CD14-positive monocyte (primary cell): ENCODE measurements around the gene DLGAP3. TPM values are rescaled to one million over a fixed set of nuclear protein-coding genes. Genes with fewer than 3 reads are reported as not detected.
A peak's percentile ranks its signal among the peaks of the same experiment; 100 is the strongest.

Experiments
- DNase-seq, 3 donors: peaks; one replicate each; pipeline ENCODE4 v3.0.0-alpha.2; 2011 to 2022
- H2AFZ ChIP-seq: 2 replicates; pipeline ENCODE4 v1.6.0; 2012; ENCODE audit warnings: mild to moderate bottlenecking, low read depth, low read length, inconsistent platforms; ENCODE audit not compliant: insufficient read depth, poor library complexity, severe bottlenecking
- H3K27ac ChIP-seq, 2 donors: 1 replicate in 1 of 2; 2 replicates in 1 of 2; pipeline ENCODE4 v1.5.1; 2012 to 2013; ENCODE audit warnings: low read length in 2 of 2, control low read depth in 1 of 2, inconsistent platforms in 1 of 2, low read depth in 1 of 2, mild to moderate bottlenecking in 1 of 2
- H3K27me3 ChIP-seq, 2 donors: one replicate each; pipeline versions ENCODE4 v1.6.0 to v1.6.1; 2011 to 2013; ENCODE audit warnings: low read length in 2 of 2; ENCODE audit not compliant: control insufficient read depth in 2 of 2, insufficient read depth in 2 of 2
- H3K36me3 ChIP-seq, 2 donors: replicated peaks in 1 of 2; 1 replicate in 1 of 2; 2 replicates in 1 of 2; pipeline versions ENCODE4 v1.5.1 to v1.6.1; 2012 to 2013; ENCODE audit warnings: low read length in 2 of 2, control low read depth in 1 of 2, inconsistent platforms in 1 of 2, mild to moderate bottlenecking in 1 of 2; ENCODE audit not compliant: insufficient read depth in 2 of 2, control insufficient read depth in 1 of 2
- H3K4me1 ChIP-seq, 2 donors: 1 replicate in 1 of 2; 2 replicates in 1 of 2; pipeline versions ENCODE4 v1.5.1 to v1.6.1; 2012 to 2013; ENCODE audit warnings: low read length in 2 of 2, control low read depth in 1 of 2, inconsistent platforms in 1 of 2, mild to moderate bottlenecking in 1 of 2, moderate library complexity in 1 of 2; ENCODE audit not compliant: insufficient read depth in 2 of 2, control insufficient read depth in 1 of 2
- H3K4me2 ChIP-seq: replicated peaks from 2 replicates; pipeline ENCODE3; 2012; ENCODE audit warnings: low read length, moderate library complexity, mild to moderate bottlenecking; ENCODE audit not compliant: poor library complexity, severe bottlenecking; ENCODE audit errors: extremely low read depth
- H3K4me3 ChIP-seq, 3 experiments: fragments of 200-600 bp in 1 of 3; sonication (generic) in 1 of 3; replicated peaks in 1 of 3; 1 replicate in 2 of 3; 2 replicates in 1 of 3; pipeline ENCODE4 v1.5.1; 2011 to 2013; ENCODE audit warnings: low read length in 3 of 3, mild to moderate bottlenecking in 3 of 3, control low read depth in 2 of 3, low read depth in 2 of 3, inconsistent platforms in 1 of 3, moderate library complexity in 1 of 3
- H3K79me2 ChIP-seq: 2 replicates; pipeline ENCODE4 v1.6.0; 2012; ENCODE audit warnings: mild to moderate bottlenecking, control low read depth, inconsistent platforms, low read length, moderate library complexity; ENCODE audit not compliant: insufficient read depth
- H3K9ac ChIP-seq: 2 replicates; pipeline ENCODE4 v1.6.0; 2017; ENCODE audit warnings: low read length, mild to moderate bottlenecking; ENCODE audit not compliant: insufficient read depth, poor library complexity, severe bottlenecking
- H3K9me3 ChIP-seq, 2 donors: replicated peaks in 1 of 2; 1 replicate in 1 of 2; 2 replicates in 1 of 2; pipeline versions ENCODE4 v1.5.1 to v1.6.1; 2012 to 2013; ENCODE audit warnings: low read length in 2 of 2, control low read depth in 1 of 2; ENCODE audit not compliant: control insufficient read depth in 1 of 2, insufficient read depth in 1 of 2
- H4K20me1 ChIP-seq: 2 replicates; pipeline ENCODE4 v1.6.0; 2012; ENCODE audit warnings: mild to moderate bottlenecking, low read length, control low read depth, moderate library complexity; ENCODE audit not compliant: insufficient read depth
- H3K27ac Mint-ChIP-seq, 7 donors: one replicate each; pipeline ENCODE4 v1.8.0; 2020; ENCODE audit warnings: mild to moderate bottlenecking in 7 of 7, mixed read lengths in 7 of 7, moderate library complexity in 6 of 7, inconsistent platforms in 2 of 7
- H3K27me3 Mint-ChIP-seq, 3 donors: one replicate each; pipeline ENCODE4 v1.8.0; 2021 to 2022; ENCODE audit warnings: low read depth in 3 of 3, mild to moderate bottlenecking in 3 of 3, mixed read lengths in 3 of 3, moderate library complexity in 3 of 3, inconsistent platforms in 1 of 3
- H3K36me3 Mint-ChIP-seq, 2 donors: one replicate each; pipeline ENCODE4 v1.8.0; 2020; ENCODE audit warnings: mixed read lengths in 2 of 2, inconsistent platforms in 1 of 2, mild to moderate bottlenecking in 1 of 2
- H3K4me1 Mint-ChIP-seq: one replicate; pipeline ENCODE4 v1.8.0; 2020; ENCODE audit warnings: mild to moderate bottlenecking, mixed read lengths
- H3K4me3 Mint-ChIP-seq, 2 donors: one replicate each; pipeline ENCODE4 v1.8.0; 2020; ENCODE audit warnings: mild to moderate bottlenecking in 2 of 2, mixed read lengths in 2 of 2, moderate library complexity in 1 of 2
- H3K9me3 Mint-ChIP-seq, 7 donors: one replicate each; pipeline ENCODE4 v1.8.0; 2020 to 2022; ENCODE audit warnings: mixed read lengths in 7 of 7, mild to moderate bottlenecking in 6 of 7, moderate library complexity in 6 of 7, inconsistent platforms in 2 of 7
- WGBS: methylation state at CpG from one replicate; pipeline ENCODE4 v1.1.5; 2013; ENCODE audit warnings: missing lambda C conversion rate; ENCODE audit not compliant: insufficient coverage; 5-methylcytosine and 5-hydroxymethylcytosine counted together
- intact Hi-C, 2 donors: fragments of 100-400 bp; cut with micrococcal nuclease; formaldehyde crosslinking; loops; one replicate each; pipeline versions ENCODE4 v1.15.0 to v1.15.1; 2023
- polyA minus RNA-seq: library from RNA; depleted of rRNA, polyadenylated mRNA; stranded (reverse); fragments of >200 nt; gene quantifications from 2 replicates; pipeline ENCODE4 v1.2.3, GENCODE V29; 2012
- polyA plus RNA-seq, 3 donors: library from polyadenylated mRNA; depleted of rRNA in 1 of 3; unstranded in 2 of 3; stranded (reverse) in 1 of 3; fragments of 300-500 nt in 2 of 3; fragments of >200 nt in 1 of 3; fragmentation: Illumina TruSeq in 2 of 3; gene quantifications; 1 replicate in 2 of 3; 2 replicates in 1 of 3; pipeline ENCODE4 v1.2.3, GENCODE V29; 2012 to 2021
- total RNA-seq, 12 experiments: library from RNA in 1 of 12; stranded (reverse) in 1 of 12; fragments of 120-200 nt in 1 of 12; gene quantifications; one replicate each; pipeline ENCODE4 v1.2.4 and lab custom pipeline; 2013 to 2026; ENCODE audit warnings: mixed read lengths in 6 of 12, inconsistent platforms in 1 of 12
- TF ChIP-seq, protein P1 (sequence below): fragments of 200-600 bp; IDR thresholded peaks from one replicate; pipeline ENCODE4 v1.8.0; 2022; ENCODE audit warnings: antibody characterized with exemption, mild to moderate bottlenecking

The DLGAP3 gene
- 0.15 TPM for total RNA-seq (2013)
- polyA plus RNA-seq (under 1 TPM; 0.10 to 0.56 (median 0.16) TPM), polyA minus RNA-seq (0.42 and 0.88 TPM in 2 replicates), total RNA-seq (lab: John Stamatoyannopoulos, UW) (0.25 to 3.4 (median 0.93) reads per million in 11 experiments)

DNA sequence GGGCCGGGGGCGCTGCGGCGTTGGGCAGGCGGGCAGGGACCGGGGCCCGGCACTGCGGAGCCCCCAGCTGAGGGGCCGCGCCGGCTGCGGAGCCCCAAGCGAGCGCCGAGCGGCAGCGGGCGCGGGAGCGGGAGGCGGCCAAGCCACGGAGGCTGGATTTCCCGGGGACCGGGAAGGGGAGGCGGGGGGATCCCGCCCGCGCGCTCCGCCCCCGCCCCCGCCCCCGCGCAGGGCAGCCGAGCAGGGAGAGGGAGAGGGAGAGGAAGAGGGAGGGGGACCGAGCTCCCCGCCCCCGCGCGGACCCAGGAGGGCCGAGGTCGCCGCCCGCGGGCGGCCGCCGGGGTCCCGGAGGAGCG is at the start of gene DLGAP3:
Gene DLGAP3 (minus strand): TSS at position 154 of the 356 bp plus-strand sequence. CDS start 24,267 bp downstream, outside the sequence.
- WGBS = under 1% methylated on average over 42 of the region's 50 CpGs
- Histone ChIP-seq H3K36me3 (no peaks in the 10 kb centered on the region), H3K27me3 (peaks cover 78 to 89% of the 10 kb centered on the region in 2 donors), H3K9ac (no peak within 1 kb of the TSS), H3K4me3 (no peak within 1 kb of the TSS), H3K4me2 (peak within 1 kb of the TSS; percentile 31), H3K9me3 (peaks cover 0 to 12% of the 10 kb centered on the region in 2 donors), H4K20me1 (no peaks in the 10 kb centered on the region), H3K79me2 (no peaks in the 10 kb centered on the region), H3K4me1 (peaks cover 0 to 5% of the 10 kb centered on the region in 2 donors), H2AFZ (no peak within 1 kb of the TSS), H3K27ac (no peak within 1 kb of the TSS)
- peaks cover 5% of the 10 kb centered on the region for H3K4me1 Mint-ChIP-seq
- H3K9me3 Mint-ChIP-seq = peaks cover 0 to 26% (median 10%) of the 10 kb centered on the region in 7 donors
- H3K27ac Mint-ChIP-seq = no peak within 1 kb of the TSS
- intact Hi-C loops = no loop called here
- H3K36me3 Mint-ChIP-seq = peaks cover 0 to 5% of the 10 kb centered on the region in 2 donors
- TF ChIP-seq, protein P1, sequence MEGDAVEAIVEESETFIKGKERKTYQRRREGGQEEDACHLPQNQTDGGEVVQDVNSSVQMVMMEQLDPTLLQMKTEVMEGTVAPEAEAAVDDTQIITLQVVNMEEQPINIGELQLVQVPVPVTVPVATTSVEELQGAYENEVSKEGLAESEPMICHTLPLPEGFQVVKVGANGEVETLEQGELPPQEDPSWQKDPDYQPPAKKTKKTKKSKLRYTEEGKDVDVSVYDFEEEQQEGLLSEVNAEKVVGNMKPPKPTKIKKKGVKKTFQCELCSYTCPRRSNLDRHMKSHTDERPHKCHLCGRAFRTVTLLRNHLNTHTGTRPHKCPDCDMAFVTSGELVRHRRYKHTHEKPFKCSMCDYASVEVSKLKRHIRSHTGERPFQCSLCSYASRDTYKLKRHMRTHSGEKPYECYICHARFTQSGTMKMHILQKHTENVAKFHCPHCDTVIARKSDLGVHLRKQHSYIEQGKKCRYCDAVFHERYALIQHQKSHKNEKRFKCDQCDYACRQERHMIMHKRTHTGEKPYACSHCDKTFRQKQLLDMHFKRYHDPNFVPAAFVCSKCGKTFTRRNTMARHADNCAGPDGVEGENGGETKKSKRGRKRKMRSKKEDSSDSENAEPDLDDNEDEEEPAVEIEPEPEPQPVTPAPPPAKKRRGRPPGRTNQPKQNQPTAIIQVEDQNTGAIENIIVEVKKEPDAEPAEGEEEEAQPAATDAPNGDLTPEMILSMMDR = no peak
- peaks cover 66 to 93% (median 80%) of the 10 kb centered on the region in 3 donors for H3K27me3 Mint-ChIP-seq
- H3K4me3 Mint-ChIP-seq = peak within 1 kb of the TSS; percentile 63 to 88
- no peak for DNase-seq

GRCh38 chr1:34978921-34979320 is 49.5 kb upstream of the DLGAP3 start:
- TF ChIP-seq, protein P1 = no peak
- H3K4me2 ChIP-seq = no peak overlapping the region
- intact Hi-C loops = no loop called here
- peaks cover 5% of the 10 kb centered on the region in 2 donors for H3K4me1 ChIP-seq
- Mint-ChIP-seq H3K4me3 (no peak overlapping the region), H3K36me3 (peaks cover 8 to 32% of the 10 kb centered on the region in 2 donors), H3K27me3 (peaks cover 0 to 1% (median 1%) of the 10 kb centered on the region in 3 donors), H3K9me3 (peaks cover 0 to 2% (median 0%) of the 10 kb centered on the region in 7 donors), H3K4me1 (peaks cover 13% of the 10 kb centered on the region), H3K27ac (peak overlapping the region in 3 of 7 donors; percentile 12 to 50 (median 35))
- H3K4me3 ChIP-seq = no peak overlapping the region
- peaks cover 5% of the 10 kb centered on the region for H4K20me1 ChIP-seq
- 80% methylated on average over 6 of the region's 6 CpGs for WGBS
- H3K9ac ChIP-seq = no peak overlapping the region
- DNase-seq = no peak
- H2AFZ ChIP-seq = no peak overlapping the region
- no peak overlapping the region for H3K27ac ChIP-seq
- peaks cover 6% of the 10 kb centered on the region for H3K79me2 ChIP-seq
- H3K36me3 ChIP-seq = peaks cover 4 to 17% of the 10 kb centered on the region in 2 donors
- H3K27me3 ChIP-seq = no peaks in the 10 kb centered on the region
- no peaks in the 10 kb centered on the region for H3K9me3 ChIP-seq
